HL-60 (cell line): ENCODE results near the gene B3GALT5.

Experiments
- DNase-seq, 2 experiments: peaks; one replicate each; pipeline ENCODE4 v3.0.0-alpha.2; 2010 to 2020; ENCODE audit warnings: low read depth in 1 of 2, low spot score in 1 of 2
- H3K27ac ChIP-seq: fragments of 250-450 bp; sonication (Bioruptor Pico); replicated peaks from 2 replicates; pipeline ENCODE4 v1.5.1; 2020; ENCODE audit warnings: mild to moderate bottlenecking, moderate library complexity
- H3K27me3 ChIP-seq: fragments of 250-450 bp; sonication (Bioruptor Pico); 2 replicates; pipeline ENCODE4 v1.5.1; 2021; ENCODE audit warnings: mild to moderate bottlenecking, moderate library complexity; ENCODE audit not compliant: insufficient read depth, poor library complexity, severe bottlenecking
- H3K4me3 ChIP-seq: replicated peaks from 2 replicates; pipeline ENCODE4 v1.5.1; 2011; ENCODE audit warnings: mild to moderate bottlenecking, control low read depth, low read length; ENCODE audit not compliant: insufficient read depth
- CTCF ChIP-seq: IDR thresholded peaks from one replicate; pipeline ENCODE4 v1.5.1; 2011; ENCODE audit warnings: low read length, control low read depth, inconsistent platforms; ENCODE audit not compliant: insufficient read depth
- GABPA ChIP-seq: IDR thresholded peaks from 2 replicates; pipeline ENCODE4 v1.6.1; 2012; ENCODE audit warnings: low read depth
- POLR2AphosphoS5 ChIP-seq: IDR thresholded peaks from 2 replicates; pipeline ENCODE4 v1.6.1; 2012; ENCODE audit warnings: low read depth
- REST ChIP-seq: IDR thresholded peaks from 2 replicates; pipeline ENCODE4 v1.6.1; 2012; ENCODE audit warnings: low read depth; ENCODE audit not compliant: insufficient replicate concordance
- SPI1 ChIP-seq: IDR thresholded peaks from 2 replicates; pipeline ENCODE4 v1.6.1; 2012; ENCODE audit warnings: low read depth, mild to moderate bottlenecking, borderline replicate concordance

Gene B3GALT5

GRCh38 chr21:39661740-39662139 lies 49.0 kb downstream of the B3GALT5 start:
- H3K4me3 ChIP-seq: no peak overlapping the region
- no peak overlapping the region for H3K27ac ChIP-seq
- DNase-seq: no peak
- peaks cover 4% of the 10 kb centered on the region for H3K27me3 ChIP-seq
- TF ChIP-seq POLR2AphosphoS5: no peak
- no peak for TF ChIP-seq REST
- no peak for TF ChIP-seq CTCF
- no peak for TF ChIP-seq SPI1
- TF ChIP-seq GABPA: no peak

- TF ChIP-seq GABPA: no peak
- no peak for TF ChIP-seq REST
- no peak for TF ChIP-seq SPI1
- no peak for TF ChIP-seq POLR2AphosphoS5
- no peak overlapping the region for H3K4me3 ChIP-seq
- H3K27me3 ChIP-seq: peaks cover 4% of the 10 kb centered on the region
- no peak overlapping the region for H3K27ac ChIP-seq
- no peak for DNase-seq
These were observed 49.7 kb downstream of the B3GALT5 start for GRCh38 chr21:39662411-39662953.

- no peak for DNase-seq
- H3K27ac ChIP-seq: no peak overlapping the region
- no peak overlapping the region for H3K4me3 ChIP-seq
- TF ChIP-seq GABPA (no peak), POLR2AphosphoS5 (no peak), REST (no peak), SPI1 (no peak), CTCF (no peak)
- H3K27me3 ChIP-seq: peaks cover 4% of the 10 kb centered on the region
These were observed 50.3 kb downstream of the B3GALT5 start for GRCh38 chr21:39663066-39663465.
